Measurements from ENCODE around the gene PKN3.

DNA sequence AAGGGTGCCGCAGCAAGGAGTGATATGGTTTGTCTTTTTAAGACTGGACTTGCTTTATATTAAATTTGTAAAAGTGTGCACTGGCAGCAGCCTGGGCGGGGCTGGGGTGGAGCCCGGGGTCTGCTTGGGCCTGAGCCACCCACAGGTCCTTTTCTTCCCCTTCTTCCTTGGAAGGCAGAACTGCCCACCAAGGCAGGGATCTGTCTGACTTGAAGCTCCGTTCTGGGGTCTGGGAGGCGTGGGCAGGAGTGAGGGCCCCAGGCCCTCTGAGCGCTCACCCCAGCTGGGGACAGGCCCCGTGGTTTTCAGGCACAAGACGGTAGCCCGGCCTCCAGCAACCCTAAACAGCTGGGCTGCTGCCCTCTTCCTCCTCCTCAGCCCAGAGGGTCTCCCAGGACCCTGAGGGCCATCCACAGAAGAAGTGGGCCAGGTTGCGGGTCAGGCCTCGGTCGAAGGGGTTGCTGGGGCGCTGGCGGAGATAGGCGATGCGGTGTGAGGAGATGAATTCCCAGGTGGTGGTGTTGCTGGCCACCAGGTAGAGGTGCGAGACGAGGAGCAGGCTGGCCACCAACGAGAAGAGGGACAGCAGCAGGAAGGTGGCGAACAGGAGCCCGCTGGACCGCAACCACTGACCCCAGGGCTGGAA, 18.7 kb downstream of the PKN3 start:
- TF ChIP-seq, protein P1, sequence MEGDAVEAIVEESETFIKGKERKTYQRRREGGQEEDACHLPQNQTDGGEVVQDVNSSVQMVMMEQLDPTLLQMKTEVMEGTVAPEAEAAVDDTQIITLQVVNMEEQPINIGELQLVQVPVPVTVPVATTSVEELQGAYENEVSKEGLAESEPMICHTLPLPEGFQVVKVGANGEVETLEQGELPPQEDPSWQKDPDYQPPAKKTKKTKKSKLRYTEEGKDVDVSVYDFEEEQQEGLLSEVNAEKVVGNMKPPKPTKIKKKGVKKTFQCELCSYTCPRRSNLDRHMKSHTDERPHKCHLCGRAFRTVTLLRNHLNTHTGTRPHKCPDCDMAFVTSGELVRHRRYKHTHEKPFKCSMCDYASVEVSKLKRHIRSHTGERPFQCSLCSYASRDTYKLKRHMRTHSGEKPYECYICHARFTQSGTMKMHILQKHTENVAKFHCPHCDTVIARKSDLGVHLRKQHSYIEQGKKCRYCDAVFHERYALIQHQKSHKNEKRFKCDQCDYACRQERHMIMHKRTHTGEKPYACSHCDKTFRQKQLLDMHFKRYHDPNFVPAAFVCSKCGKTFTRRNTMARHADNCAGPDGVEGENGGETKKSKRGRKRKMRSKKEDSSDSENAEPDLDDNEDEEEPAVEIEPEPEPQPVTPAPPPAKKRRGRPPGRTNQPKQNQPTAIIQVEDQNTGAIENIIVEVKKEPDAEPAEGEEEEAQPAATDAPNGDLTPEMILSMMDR (IDR thresholded peaks at IDR 0.05; ENCODE audit: poor library complexity, severe bottlenecking), result no peak
- TF ChIP-seq TAF1 (IDR thresholded peaks at IDR 0.05; ENCODE audit: low read depth) (no peak), EZH2 (IDR thresholded peaks at IDR 0.05; ENCODE audit: borderline replicate concordance, insufficient read depth, low read length, poor library complexity, severe bottlenecking) (no peak)
- TF ChIP-seq, protein P2, sequence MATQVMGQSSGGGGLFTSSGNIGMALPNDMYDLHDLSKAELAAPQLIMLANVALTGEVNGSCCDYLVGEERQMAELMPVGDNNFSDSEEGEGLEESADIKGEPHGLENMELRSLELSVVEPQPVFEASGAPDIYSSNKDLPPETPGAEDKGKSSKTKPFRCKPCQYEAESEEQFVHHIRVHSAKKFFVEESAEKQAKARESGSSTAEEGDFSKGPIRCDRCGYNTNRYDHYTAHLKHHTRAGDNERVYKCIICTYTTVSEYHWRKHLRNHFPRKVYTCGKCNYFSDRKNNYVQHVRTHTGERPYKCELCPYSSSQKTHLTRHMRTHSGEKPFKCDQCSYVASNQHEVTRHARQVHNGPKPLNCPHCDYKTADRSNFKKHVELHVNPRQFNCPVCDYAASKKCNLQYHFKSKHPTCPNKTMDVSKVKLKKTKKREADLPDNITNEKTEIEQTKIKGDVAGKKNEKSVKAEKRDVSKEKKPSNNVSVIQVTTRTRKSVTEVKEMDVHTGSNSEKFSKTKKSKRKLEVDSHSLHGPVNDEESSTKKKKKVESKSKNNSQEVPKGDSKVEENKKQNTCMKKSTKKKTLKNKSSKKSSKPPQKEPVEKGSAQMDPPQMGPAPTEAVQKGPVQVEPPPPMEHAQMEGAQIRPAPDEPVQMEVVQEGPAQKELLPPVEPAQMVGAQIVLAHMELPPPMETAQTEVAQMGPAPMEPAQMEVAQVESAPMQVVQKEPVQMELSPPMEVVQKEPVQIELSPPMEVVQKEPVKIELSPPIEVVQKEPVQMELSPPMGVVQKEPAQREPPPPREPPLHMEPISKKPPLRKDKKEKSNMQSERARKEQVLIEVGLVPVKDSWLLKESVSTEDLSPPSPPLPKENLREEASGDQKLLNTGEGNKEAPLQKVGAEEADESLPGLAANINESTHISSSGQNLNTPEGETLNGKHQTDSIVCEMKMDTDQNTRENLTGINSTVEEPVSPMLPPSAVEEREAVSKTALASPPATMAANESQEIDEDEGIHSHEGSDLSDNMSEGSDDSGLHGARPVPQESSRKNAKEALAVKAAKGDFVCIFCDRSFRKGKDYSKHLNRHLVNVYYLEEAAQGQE (IDR thresholded peaks at IDR 0.05; ENCODE audit: borderline replicate concordance), result no peak
